Osteoblast (primary cell): Measurements from ENCODE around the gene RAB27B. TPM values are rescaled to one million over a fixed set of nuclear protein-coding genes. Genes with fewer than 3 reads are reported as not detected.

Experiments
- DNase-seq: peaks from one replicate; pipeline ENCODE4 v3.0.0; 2011; ENCODE audit warnings: low spot score, mixed read lengths; ENCODE audit not compliant: insufficient read length; ENCODE audit errors: missing footprints
- H2AFZ ChIP-seq: 2 replicates; pipeline ENCODE4 v1.6.0; 2011; ENCODE audit warnings: mild to moderate bottlenecking, low read length
- H3K27ac ChIP-seq: 2 replicates; pipeline ENCODE4 v1.5.1; 2011; ENCODE audit warnings: mild to moderate bottlenecking, low read depth, low read length, moderate library complexity
- H3K27me3 ChIP-seq: 2 replicates; pipeline ENCODE4 v1.6.0; 2012; ENCODE audit warnings: mild to moderate bottlenecking, control low read depth, inconsistent platforms, low read length, moderate library complexity; ENCODE audit not compliant: insufficient read depth
- H3K36me3 ChIP-seq: 2 replicates; pipeline ENCODE4 v1.5.1; 2011; ENCODE audit warnings: mild to moderate bottlenecking, low read length, control low read depth, moderate library complexity; ENCODE audit not compliant: insufficient read depth
- H3K4me1 ChIP-seq: 2 replicates; pipeline ENCODE4 v1.5.1; 2011; ENCODE audit warnings: mild to moderate bottlenecking, low read length, control low read depth, moderate library complexity; ENCODE audit not compliant: insufficient read depth
- H3K4me2 ChIP-seq: 2 replicates; pipeline ENCODE4 v1.6.0; 2011; ENCODE audit warnings: mild to moderate bottlenecking, low read length; ENCODE audit not compliant: insufficient read depth
- H3K4me3 ChIP-seq: fragments of 200-600 bp; sonication (generic); 3 replicates; pipeline ENCODE4 v1.5.1; 2012; ENCODE audit warnings: mild to moderate bottlenecking, low read length, inconsistent platforms; ENCODE audit not compliant: insufficient read depth
- H3K79me2 ChIP-seq: 2 replicates; pipeline ENCODE4 v1.6.0; 2012; ENCODE audit warnings: mild to moderate bottlenecking, low read length, control low read depth, inconsistent platforms; ENCODE audit not compliant: insufficient read depth
- H3K9me3 ChIP-seq: 2 replicates; pipeline ENCODE4 v1.5.1; 2011; ENCODE audit warnings: low read depth, low read length, control low read depth
- H4K20me1 ChIP-seq: 2 replicates; pipeline ENCODE4 v1.6.0; 2012; ENCODE audit warnings: mild to moderate bottlenecking, low read length, control low read depth; ENCODE audit not compliant: insufficient read depth
- CTCF ChIP-seq: IDR thresholded peaks from 2 replicates; pipeline ENCODE4 v1.5.1; 2011; ENCODE audit warnings: mild to moderate bottlenecking, low read depth, low read length, moderate library complexity; ENCODE audit errors: extremely low read depth
- total RNA-seq: library from RNA; depleted of rRNA; stranded (reverse); fragments of >200 nt; gene quantifications from 2 replicates; pipeline ENCODE4 v1.2.3, GENCODE V29; 2012

RAB27B gene
- total RNA-seq, 1 donor: 55.7 TPM

DNA sequence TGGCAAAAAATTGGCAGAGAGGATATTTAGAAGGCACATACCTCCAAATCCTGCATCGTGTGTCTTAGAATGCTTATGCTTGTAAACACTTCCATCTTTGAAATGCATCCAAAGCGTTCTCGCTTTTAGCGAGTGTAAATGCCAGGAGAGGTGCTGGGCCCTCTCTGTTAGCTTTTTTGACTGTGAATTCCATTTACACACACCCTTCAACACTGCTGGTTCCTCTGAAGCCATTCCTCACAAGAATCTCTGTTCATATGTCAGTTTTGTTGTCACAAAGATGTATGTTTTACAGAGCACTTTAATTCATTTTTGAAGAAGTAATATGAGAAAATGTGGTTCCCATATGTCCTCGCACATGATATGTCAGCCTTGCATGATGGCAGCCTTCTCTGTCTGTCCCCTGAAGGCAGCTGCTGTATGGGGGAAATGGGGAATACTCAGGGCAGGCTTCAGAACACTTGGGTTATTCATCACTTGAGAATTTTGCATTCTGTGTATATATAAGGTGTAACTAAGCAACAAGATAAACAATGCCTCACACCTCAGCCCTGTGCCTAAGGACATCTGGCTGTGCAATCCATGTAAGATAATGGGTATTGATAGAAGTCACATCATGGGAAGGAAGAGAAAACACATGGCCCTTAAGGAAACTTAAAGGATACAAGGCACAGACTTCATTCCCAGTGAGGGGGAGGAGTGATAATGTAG is 52.3 kb downstream of the RAB27B start:
- peaks cover 59% of the 10 kb centered on the region for H3K4me1 ChIP-seq
- no peak for TF ChIP-seq CTCF
- peak overlapping the region; percentile 18 for H3K27ac ChIP-seq
- no peaks in the 10 kb centered on the region for H3K27me3 ChIP-seq
- no peak overlapping the region for H3K4me3 ChIP-seq
- H3K79me2 ChIP-seq: no peaks in the 10 kb centered on the region
- H3K4me2 ChIP-seq: no peak overlapping the region
- H3K36me3 ChIP-seq: no peaks in the 10 kb centered on the region
- H4K20me1 ChIP-seq: no peaks in the 10 kb centered on the region
- no peak for DNase-seq
- H3K9me3 ChIP-seq: no peaks in the 10 kb centered on the region
- H2AFZ ChIP-seq: no peak overlapping the region

GRCh38 chr18:54881229-54881768 is 53.0 kb downstream of the RAB27B start:
- Histone ChIP-seq H3K27ac (peak overlapping the region; percentile 18), H3K36me3 (no peaks in the 10 kb centered on the region), H2AFZ (peak overlapping the region; percentile 13), H3K4me3 (no peak overlapping the region), H3K27me3 (no peaks in the 10 kb centered on the region), H3K4me1 (peaks cover 59% of the 10 kb centered on the region), H3K79me2 (no peaks in the 10 kb centered on the region), H3K4me2 (no peak overlapping the region), H3K9me3 (no peaks in the 10 kb centered on the region), H4K20me1 (no peaks in the 10 kb centered on the region)
- DNase-seq: no peak
- TF ChIP-seq CTCF: no peak

GRCh38 chr18:54882318-54882717 is 54.0 kb downstream of the RAB27B start:
- Histone ChIP-seq H3K79me2 (no peaks in the 10 kb centered on the region), H3K27me3 (no peaks in the 10 kb centered on the region), H3K27ac (no peak overlapping the region), H3K9me3 (no peaks in the 10 kb centered on the region), H3K4me1 (peaks cover 58% of the 10 kb centered on the region), H4K20me1 (no peaks in the 10 kb centered on the region), H3K4me2 (no peak overlapping the region), H3K36me3 (no peaks in the 10 kb centered on the region), H3K4me3 (no peak overlapping the region), H2AFZ (no peak overlapping the region)
- no peak for DNase-seq
- TF ChIP-seq CTCF: no peak

GRCh38 chr18:54883816-54884604 is 55.7 kb downstream of the RAB27B start:
- peak overlapping the region; percentile 26 for H3K4me3 ChIP-seq
- no peak for TF ChIP-seq CTCF
- H3K4me2 ChIP-seq: peak overlapping the region; percentile 57
- H3K79me2 ChIP-seq: no peaks in the 10 kb centered on the region
- H2AFZ ChIP-seq: peak overlapping the region; percentile 49
- peak overlapping the region; percentile 83 for H3K27ac ChIP-seq
- peak; percentile 50 for DNase-seq
- H4K20me1 ChIP-seq: no peaks in the 10 kb centered on the region
- H3K36me3 ChIP-seq: no peaks in the 10 kb centered on the region
- H3K4me1 ChIP-seq: peaks cover 54% of the 10 kb centered on the region
- no peaks in the 10 kb centered on the region for H3K27me3 ChIP-seq
- H3K9me3 ChIP-seq: no peaks in the 10 kb centered on the region
